Suprapubic skin (tissue), 4 donors: ENCODE results near the gene ZNF865.

Source experiments
- EP300 ChIP-seq: sonication (generic); formaldehyde crosslinking; IDR thresholded peaks from one replicate; pipeline ENCODE4 v1.6.1; 2017; ENCODE audit warnings: antibody characterized with exemption
- POLR2A ChIP-seq, 2 donors: fragments of 450-650 bp; IDR thresholded peaks; one replicate each; pipeline ENCODE4 v1.6.1; 2017; ENCODE audit warnings: antibody characterized with exemption in 2 of 2, mild to moderate bottlenecking in 2 of 2, moderate library complexity in 2 of 2
- POLR2AphosphoS5 ChIP-seq, 3 donors: sonication (generic); formaldehyde crosslinking; IDR thresholded peaks; one replicate each; pipeline ENCODE4 v1.6.1; 2017; ENCODE audit warnings: antibody characterized with exemption in 3 of 3
- TF ChIP-seq, protein P1 (sequence below), 2 donors: fragments of 200-600 bp in 1 of 2; fragments of 450-650 bp in 1 of 2; sonication (generic) in 1 of 2; IDR thresholded peaks; one replicate each; pipeline ENCODE4 v1.5.1; 2016 to 2019; ENCODE audit warnings: antibody characterized with exemption in 2 of 2, mild to moderate bottlenecking in 1 of 2, moderate library complexity in 1 of 2

GRCh38 chr19:55596304-55596703 lies 9.1 kb upstream of the ZNF865 start:
- TF ChIP-seq, protein P1, sequence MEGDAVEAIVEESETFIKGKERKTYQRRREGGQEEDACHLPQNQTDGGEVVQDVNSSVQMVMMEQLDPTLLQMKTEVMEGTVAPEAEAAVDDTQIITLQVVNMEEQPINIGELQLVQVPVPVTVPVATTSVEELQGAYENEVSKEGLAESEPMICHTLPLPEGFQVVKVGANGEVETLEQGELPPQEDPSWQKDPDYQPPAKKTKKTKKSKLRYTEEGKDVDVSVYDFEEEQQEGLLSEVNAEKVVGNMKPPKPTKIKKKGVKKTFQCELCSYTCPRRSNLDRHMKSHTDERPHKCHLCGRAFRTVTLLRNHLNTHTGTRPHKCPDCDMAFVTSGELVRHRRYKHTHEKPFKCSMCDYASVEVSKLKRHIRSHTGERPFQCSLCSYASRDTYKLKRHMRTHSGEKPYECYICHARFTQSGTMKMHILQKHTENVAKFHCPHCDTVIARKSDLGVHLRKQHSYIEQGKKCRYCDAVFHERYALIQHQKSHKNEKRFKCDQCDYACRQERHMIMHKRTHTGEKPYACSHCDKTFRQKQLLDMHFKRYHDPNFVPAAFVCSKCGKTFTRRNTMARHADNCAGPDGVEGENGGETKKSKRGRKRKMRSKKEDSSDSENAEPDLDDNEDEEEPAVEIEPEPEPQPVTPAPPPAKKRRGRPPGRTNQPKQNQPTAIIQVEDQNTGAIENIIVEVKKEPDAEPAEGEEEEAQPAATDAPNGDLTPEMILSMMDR (IDR thresholded peaks at IDR 0.05) = no peak
- TF ChIP-seq POLR2A (IDR thresholded peaks at IDR 0.05) (no peak), POLR2AphosphoS5 (IDR thresholded peaks at IDR 0.05) (no peak), EP300 (no peak)
